B cell (primary cell): ENCODE results near the gene PLBD2.

Experiments used
- EZH2 ChIP-seq: IDR thresholded peaks from 2 replicates; pipeline ENCODE4 v1.6.1; 2012; ENCODE audit warnings: borderline replicate concordance, low read depth, mild to moderate bottlenecking, moderate library complexity, low read length; ENCODE audit not compliant: insufficient read depth, poor library complexity, severe bottlenecking
- TF ChIP-seq, protein P1 (sequence below): fragments of 200-600 bp; IDR thresholded peaks from one replicate; pipeline ENCODE4 v1.8.0; 2022; ENCODE audit warnings: antibody characterized with exemption, mild to moderate bottlenecking

DNA sequence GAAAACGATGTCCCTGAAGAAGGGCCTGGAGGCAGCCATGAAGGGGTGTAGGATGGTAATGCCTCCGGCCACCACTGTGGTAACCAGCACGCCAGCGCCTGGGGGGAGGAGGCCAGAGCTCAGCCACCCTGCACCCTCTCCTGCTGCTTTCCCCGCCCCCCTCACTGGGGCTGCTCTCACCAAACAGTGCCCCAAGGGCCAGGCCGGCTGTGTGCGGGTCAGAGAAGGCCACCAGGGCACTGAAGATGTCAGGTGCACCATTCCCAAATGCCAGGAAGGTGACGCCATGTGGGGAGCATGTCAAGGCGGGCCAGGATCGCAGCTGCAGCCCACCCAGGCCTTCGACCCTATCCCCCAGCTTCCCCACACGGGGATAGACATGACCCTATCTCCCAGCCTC lies 38.0 kb upstream of the PLBD2 start:
- TF ChIP-seq, protein P1, sequence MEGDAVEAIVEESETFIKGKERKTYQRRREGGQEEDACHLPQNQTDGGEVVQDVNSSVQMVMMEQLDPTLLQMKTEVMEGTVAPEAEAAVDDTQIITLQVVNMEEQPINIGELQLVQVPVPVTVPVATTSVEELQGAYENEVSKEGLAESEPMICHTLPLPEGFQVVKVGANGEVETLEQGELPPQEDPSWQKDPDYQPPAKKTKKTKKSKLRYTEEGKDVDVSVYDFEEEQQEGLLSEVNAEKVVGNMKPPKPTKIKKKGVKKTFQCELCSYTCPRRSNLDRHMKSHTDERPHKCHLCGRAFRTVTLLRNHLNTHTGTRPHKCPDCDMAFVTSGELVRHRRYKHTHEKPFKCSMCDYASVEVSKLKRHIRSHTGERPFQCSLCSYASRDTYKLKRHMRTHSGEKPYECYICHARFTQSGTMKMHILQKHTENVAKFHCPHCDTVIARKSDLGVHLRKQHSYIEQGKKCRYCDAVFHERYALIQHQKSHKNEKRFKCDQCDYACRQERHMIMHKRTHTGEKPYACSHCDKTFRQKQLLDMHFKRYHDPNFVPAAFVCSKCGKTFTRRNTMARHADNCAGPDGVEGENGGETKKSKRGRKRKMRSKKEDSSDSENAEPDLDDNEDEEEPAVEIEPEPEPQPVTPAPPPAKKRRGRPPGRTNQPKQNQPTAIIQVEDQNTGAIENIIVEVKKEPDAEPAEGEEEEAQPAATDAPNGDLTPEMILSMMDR = no peak
- TF ChIP-seq EZH2 = no peak
